Measurements from ENCODE around the gene ZSWIM5.
"Not testable (repeated sequence)": the region's sequence is repeated elsewhere in the genome, so short reads cannot be mapped to it uniquely, and the experiment has no call there.

ZSWIM5 gene

DNA sequence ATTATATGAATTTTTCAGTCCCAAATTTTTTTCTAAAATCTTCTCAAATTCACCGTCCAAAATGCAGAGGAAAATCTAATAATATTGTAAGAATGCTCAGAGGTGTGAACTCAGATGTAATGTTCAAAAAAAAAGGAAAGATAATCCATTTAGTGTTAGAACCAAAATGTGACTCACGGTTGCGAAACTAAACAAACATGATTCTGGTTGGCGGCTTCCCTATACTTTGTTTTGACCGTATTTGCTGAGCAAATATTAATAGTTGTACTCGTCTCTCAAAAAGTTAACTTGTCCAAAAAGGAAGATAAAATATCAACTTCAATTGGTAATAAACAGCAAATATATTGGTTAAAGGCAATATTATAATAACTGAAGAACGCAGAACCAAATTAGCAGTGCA, 34.4 kb downstream of the ZSWIM5 start:
- FAIRE-seq: no peak
- TF ChIP-seq, protein P1, sequence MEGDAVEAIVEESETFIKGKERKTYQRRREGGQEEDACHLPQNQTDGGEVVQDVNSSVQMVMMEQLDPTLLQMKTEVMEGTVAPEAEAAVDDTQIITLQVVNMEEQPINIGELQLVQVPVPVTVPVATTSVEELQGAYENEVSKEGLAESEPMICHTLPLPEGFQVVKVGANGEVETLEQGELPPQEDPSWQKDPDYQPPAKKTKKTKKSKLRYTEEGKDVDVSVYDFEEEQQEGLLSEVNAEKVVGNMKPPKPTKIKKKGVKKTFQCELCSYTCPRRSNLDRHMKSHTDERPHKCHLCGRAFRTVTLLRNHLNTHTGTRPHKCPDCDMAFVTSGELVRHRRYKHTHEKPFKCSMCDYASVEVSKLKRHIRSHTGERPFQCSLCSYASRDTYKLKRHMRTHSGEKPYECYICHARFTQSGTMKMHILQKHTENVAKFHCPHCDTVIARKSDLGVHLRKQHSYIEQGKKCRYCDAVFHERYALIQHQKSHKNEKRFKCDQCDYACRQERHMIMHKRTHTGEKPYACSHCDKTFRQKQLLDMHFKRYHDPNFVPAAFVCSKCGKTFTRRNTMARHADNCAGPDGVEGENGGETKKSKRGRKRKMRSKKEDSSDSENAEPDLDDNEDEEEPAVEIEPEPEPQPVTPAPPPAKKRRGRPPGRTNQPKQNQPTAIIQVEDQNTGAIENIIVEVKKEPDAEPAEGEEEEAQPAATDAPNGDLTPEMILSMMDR (IDR thresholded peaks at IDR 0.05; ENCODE audit: insufficient read depth, missing control alignments): no peak
- no peak for DNase-seq (ENCODE audit: insufficient read length, low spot score)

GRCh38 chr1:45171575-45171974, 34.8 kb downstream of the ZSWIM5 start:
- no peak for FAIRE-seq
- no peak for DNase-seq (ENCODE audit: insufficient read length, low spot score)
- TF ChIP-seq, protein P1 (IDR thresholded peaks at IDR 0.05; ENCODE audit: insufficient read depth, missing control alignments): no peak

DNA sequence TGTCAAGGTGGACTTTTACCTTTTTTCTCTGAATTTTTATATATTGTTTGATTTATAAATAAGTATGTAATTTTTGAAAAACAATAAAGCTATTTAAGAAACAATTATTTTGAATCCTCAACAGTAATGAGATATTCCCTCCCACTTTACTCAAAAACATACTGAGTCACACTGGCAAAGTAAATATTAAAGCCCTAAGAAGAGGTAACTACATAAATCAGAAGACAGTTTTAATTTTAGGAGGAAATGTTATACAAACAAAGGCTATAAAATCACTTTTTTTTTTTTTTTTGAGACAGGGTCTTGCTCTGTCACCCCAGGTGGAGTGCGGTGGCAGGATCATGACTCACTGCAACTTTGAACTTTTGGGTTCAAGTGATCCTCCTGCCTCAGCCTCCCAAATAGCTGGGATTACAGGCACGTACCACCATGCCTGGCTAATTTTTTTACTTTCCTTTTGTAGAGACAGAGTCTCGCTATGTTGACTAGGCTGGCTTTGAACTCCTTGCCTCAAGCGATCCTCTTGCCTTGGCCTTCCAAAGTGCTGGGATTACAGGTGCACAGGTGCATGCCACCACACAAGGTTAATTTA, 36.2 kb downstream of the ZSWIM5 start:
- DNase-seq (ENCODE audit: insufficient read length, low spot score) (no peak), FAIRE-seq (no peak)
- TF ChIP-seq, protein P1 (IDR thresholded peaks at IDR 0.05; ENCODE audit: insufficient read depth, missing control alignments): no peak

DNA sequence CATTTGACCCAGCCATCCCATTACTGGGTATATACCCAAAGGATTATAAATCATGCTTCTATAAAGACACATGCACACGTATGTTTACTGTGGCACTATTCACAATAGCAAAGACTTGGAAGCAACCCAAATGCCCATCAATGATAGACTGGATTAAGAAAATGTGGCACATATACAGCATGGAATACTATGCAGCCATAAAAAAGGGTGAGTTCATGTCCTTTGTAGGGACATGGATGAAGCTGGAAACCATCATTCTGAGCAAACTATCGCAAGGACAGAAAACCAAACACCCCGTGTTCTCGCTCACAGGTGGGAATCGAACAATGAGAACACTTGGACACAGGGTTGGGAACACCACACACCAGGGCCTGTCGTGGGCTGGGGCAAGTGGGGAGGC, 38.5 kb downstream of the ZSWIM5 start:
- DNase-seq (ENCODE audit: insufficient read length, low spot score); FAIRE-seq: not testable (repeated sequence)

DNA sequence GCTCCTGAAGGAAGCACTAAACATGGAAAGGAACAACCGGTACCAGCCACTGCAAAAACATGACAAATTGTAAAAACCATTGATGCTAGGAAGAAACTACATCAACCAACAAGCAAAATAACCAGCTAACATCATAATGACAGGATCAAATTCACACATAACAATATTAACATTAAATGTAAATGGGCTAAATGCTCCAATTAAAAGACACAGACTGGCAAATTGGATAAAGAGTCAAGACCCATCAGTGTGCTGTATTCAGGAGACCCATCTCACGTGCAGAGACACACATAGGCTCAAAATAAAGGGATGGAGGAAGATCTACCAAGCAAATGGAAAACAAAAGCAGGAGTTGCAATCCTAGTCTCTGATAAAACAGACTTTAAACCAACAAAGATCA, 42.1 kb downstream of the ZSWIM5 start:
- not testable (repeated sequence) for DNase-seq (ENCODE audit: insufficient read length, low spot score); FAIRE-seq

DNA sequence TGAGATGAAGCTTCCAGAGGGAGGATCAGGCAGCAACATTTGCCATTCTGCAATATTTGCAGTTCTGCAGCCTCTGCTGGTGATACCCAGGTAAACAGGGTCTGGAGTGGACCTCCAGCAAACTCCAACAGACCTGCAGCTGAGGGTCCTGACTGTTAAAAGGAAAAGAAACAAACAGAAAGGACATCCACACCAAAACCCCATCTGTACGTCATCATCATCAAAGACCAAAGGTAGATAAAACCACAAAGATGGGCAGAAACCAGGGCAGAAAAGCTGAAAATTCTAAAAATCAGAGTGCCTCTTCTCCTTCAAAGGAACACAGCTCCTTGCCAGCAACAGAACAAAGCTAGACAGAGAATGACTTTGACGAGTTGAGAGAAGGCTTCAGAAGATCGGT, 43.3 kb downstream of the ZSWIM5 start:
- DNase-seq (ENCODE audit: insufficient read length, low spot score); FAIRE-seq: not testable (repeated sequence)

GRCh38 chr1:45162041-45163035, 44.1 kb downstream of the ZSWIM5 start:
- FAIRE-seq; DNase-seq (ENCODE audit: insufficient read length, low spot score): not testable (repeated sequence)

- TF ChIP-seq, protein P1 (IDR thresholded peaks at IDR 0.05; ENCODE audit: insufficient read depth, missing control alignments): no peak
- DNase-seq (ENCODE audit: insufficient read length, low spot score) (no peak), FAIRE-seq (no peak)
Observed at GRCh38 chr1:45155957-45156356, 50.4 kb downstream of the ZSWIM5 start.

DNA sequence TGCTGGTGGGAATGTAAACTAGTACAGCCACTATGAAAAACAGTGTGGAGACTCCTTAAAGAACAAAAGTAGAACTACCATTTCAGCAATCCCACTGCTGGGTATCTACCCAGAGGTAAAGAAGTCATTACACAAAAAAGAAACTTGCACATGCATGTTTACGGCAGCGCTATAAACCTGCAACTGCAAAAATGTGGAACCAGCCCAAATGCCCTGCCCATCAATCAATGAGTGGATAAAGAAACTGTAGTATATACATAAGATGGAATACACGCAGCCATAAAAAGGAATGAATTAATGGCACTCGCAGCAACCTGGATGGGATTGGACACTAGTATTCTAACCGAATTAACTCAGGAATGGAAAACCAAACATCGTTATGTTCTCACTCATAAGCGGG, 51.0 kb downstream of the ZSWIM5 start:
- TF ChIP-seq, protein P1 (IDR thresholded peaks at IDR 0.05; ENCODE audit: insufficient read depth, missing control alignments): no peak
- FAIRE-seq (no peak), DNase-seq (ENCODE audit: insufficient read length, low spot score) (no peak)

Data from D721Med (cell line).